ENCODE measurements around the gene HORMAD1.

Gene HORMAD1

GRCh38 chr1:150708595-150708994 is 12.1 kb downstream of the HORMAD1 start:
- POLR2A ChIA-PET: no interaction called here

GRCh38 chr1:150706091-150706490 is 14.6 kb downstream of the HORMAD1 start:
- no peaks in the 10 kb centered on the region for H3K9me3 ChIP-seq (ENCODE audit: control extremely low read depth in 1 of 5, control insufficient read depth in 4 of 5, insufficient read depth in 2 of 5, low read depth in 1 of 5, low read length in 4 of 5)
- DNase-seq: no peak
- POLR2A ChIA-PET: no interaction called here
- H3K27ac ChIP-seq (ENCODE audit: insufficient read depth in 1 of 2, low read depth in 1 of 2, low read length in 2 of 2, poor library complexity in 1 of 2, severe bottlenecking in 2 of 2): no peak overlapping the region
- H3K4me3 ChIP-seq (ENCODE audit: control insufficient read depth in 1 of 7, extremely low read depth in 1 of 7, insufficient read depth in 4 of 7, low read depth in 2 of 7, low read length in 6 of 7): no peak overlapping the region
- no peaks in the 10 kb centered on the region for H3K27me3 ChIP-seq (replicated peaks in 2 of 5; ENCODE audit: control insufficient read depth in 4 of 5, insufficient read depth in 5 of 5, low read length in 4 of 5)
- CTCF ChIA-PET: no interaction called here
- no peaks in the 10 kb centered on the region for H3K4me1 ChIP-seq (ENCODE audit: control extremely low read depth in 1 of 4, control insufficient read depth in 4 of 4, insufficient read depth in 4 of 4, low read length in 3 of 4)
- no peaks in the 10 kb centered on the region for H3K36me3 ChIP-seq (ENCODE audit: control insufficient read depth in 4 of 4, insufficient read depth in 4 of 4, low read length in 3 of 4)
- 100% methylated on average over 1 of the region's 1 CpG for WGBS (ENCODE audit: insufficient coverage)

More at GRCh38 chr1:150708595-150708994, 12.1 kb downstream of the HORMAD1 start:
- WGBS (ENCODE audit: insufficient coverage): no CpG with 5 or more reads among the region's 2 CpGs
- Histone ChIP-seq H3K4me3 (ENCODE audit: control insufficient read depth in 1 of 7, extremely low read depth in 1 of 7, insufficient read depth in 4 of 7, low read depth in 2 of 7, low read length in 6 of 7) (no peak overlapping the region), H3K36me3 (ENCODE audit: control insufficient read depth in 4 of 4, insufficient read depth in 4 of 4, low read length in 3 of 4) (no peaks in the 10 kb centered on the region), H3K4me1 (ENCODE audit: control extremely low read depth in 1 of 4, control insufficient read depth in 4 of 4, insufficient read depth in 4 of 4, low read length in 3 of 4) (no peaks in the 10 kb centered on the region), H3K27me3 (replicated peaks in 2 of 5; ENCODE audit: control insufficient read depth in 4 of 5, insufficient read depth in 5 of 5, low read length in 4 of 5) (no peaks in the 10 kb centered on the region), H3K27ac (ENCODE audit: insufficient read depth in 1 of 2, low read depth in 1 of 2, low read length in 2 of 2, poor library complexity in 1 of 2, severe bottlenecking in 2 of 2) (no peak overlapping the region), H3K9me3 (ENCODE audit: control extremely low read depth in 1 of 5, control insufficient read depth in 4 of 5, insufficient read depth in 2 of 5, low read depth in 1 of 5, low read length in 4 of 5) (no peaks in the 10 kb centered on the region)
- no peak for DNase-seq
- CTCF ChIA-PET: interaction anchor here (0.5 kb wide), 1 partner anchor 459 kb away, joined by 3 read pairs; no protein-coding TSS in a partner anchor

GRCh38 chr1:150703427-150703826 is 17.3 kb downstream of the HORMAD1 start:
- no peaks in the 10 kb centered on the region for H3K4me1 ChIP-seq (ENCODE audit: control extremely low read depth in 1 of 4, control insufficient read depth in 4 of 4, insufficient read depth in 4 of 4, low read length in 3 of 4)
- POLR2A ChIA-PET: no interaction called here

GRCh38 chr1:150696995-150697927 is 23.4 kb downstream of the HORMAD1 start, which contains the start of gene GOLPH3L:
Gene GOLPH3L, minus strand, starts transcription at chr1:150697154. Its CDS starts 2,316 bp downstream, at chr1:150694838.
- Histone ChIP-seq H3K4me1 (ENCODE audit: control extremely low read depth in 1 of 4, control insufficient read depth in 4 of 4, insufficient read depth in 4 of 4, low read length in 3 of 4) (peaks cover 0 to 16% (median 7%) of the 10 kb centered on the region in 4 experiments), H3K4me3 (ENCODE audit: control insufficient read depth in 1 of 7, extremely low read depth in 1 of 7, insufficient read depth in 4 of 7, low read depth in 2 of 7, low read length in 6 of 7) (peak within 1 kb of the TSS; percentile 60 to 99 (median 93)), H3K27me3 (replicated peaks in 2 of 5; ENCODE audit: control insufficient read depth in 4 of 5, insufficient read depth in 5 of 5, low read length in 4 of 5) (no peaks in the 10 kb centered on the region), H3K27ac (ENCODE audit: insufficient read depth in 1 of 2, low read depth in 1 of 2, low read length in 2 of 2, poor library complexity in 1 of 2, severe bottlenecking in 2 of 2) (peak within 1 kb of the TSS; percentile 88 to 93), H3K9me3 (ENCODE audit: control extremely low read depth in 1 of 5, control insufficient read depth in 4 of 5, insufficient read depth in 2 of 5, low read depth in 1 of 5, low read length in 4 of 5) (no peaks in the 10 kb centered on the region), H3K36me3 (ENCODE audit: control insufficient read depth in 4 of 4, insufficient read depth in 4 of 4, low read length in 3 of 4) (peaks cover 3 to 20% (median 11%) of the 10 kb centered on the region in 4 experiments)
- POLR2A ChIA-PET: interaction anchor here (0.5 to 0.7 kb wide), 2 partner anchors 11 to 140 kb away, joined by 3 read pairs; no protein-coding TSS in a partner anchor
- 0% methylated on average over 6 of the region's 18 CpGs for whole genome bisulfite sequencing (ENCODE audit: insufficient coverage)
- DNase-seq: peak; percentile 98 to 99 (median 98)
- CTCF ChIA-PET: interaction anchor here (0.6 to 1.9 kb wide), 7 partner anchors 11 to 535 kb away, joined by 3 to 6 read pairs (median 4); partner anchors contain the start of gene CTSS

More at GRCh38 chr1:150703427-150703826, 17.3 kb downstream of the HORMAD1 start:
- Histone ChIP-seq H3K36me3 (ENCODE audit: control insufficient read depth in 4 of 4, insufficient read depth in 4 of 4, low read length in 3 of 4) (no peaks in the 10 kb centered on the region), H3K9me3 (ENCODE audit: control extremely low read depth in 1 of 5, control insufficient read depth in 4 of 5, insufficient read depth in 2 of 5, low read depth in 1 of 5, low read length in 4 of 5) (no peaks in the 10 kb centered on the region), H3K27ac (ENCODE audit: insufficient read depth in 1 of 2, low read depth in 1 of 2, low read length in 2 of 2, poor library complexity in 1 of 2, severe bottlenecking in 2 of 2) (no peak overlapping the region), H3K4me3 (ENCODE audit: control insufficient read depth in 1 of 7, extremely low read depth in 1 of 7, insufficient read depth in 4 of 7, low read depth in 2 of 7, low read length in 6 of 7) (no peak overlapping the region), H3K27me3 (replicated peaks in 2 of 5; ENCODE audit: control insufficient read depth in 4 of 5, insufficient read depth in 5 of 5, low read length in 4 of 5) (no peaks in the 10 kb centered on the region)
- CTCF ChIA-PET: no interaction called here
- DNase-seq: no peak

- WGBS (ENCODE audit: insufficient coverage): no CpG with 5 or more reads among the region's 6 CpGs
- peak in 2 of 3 donors; percentile 10 to 12 for DNase-seq
- CTCF ChIA-PET: interaction anchor here (1.0 to 1.9 kb wide), 7 partner anchors 10 to 534 kb away, joined by 3 to 6 read pairs (median 3); partner anchors contain the start of gene CTSS
These were observed 24.1 kb downstream of the HORMAD1 start for GRCh38 chr1:150696590-150696989.

GRCh38 chr1:150696162-150696561 is 24.5 kb downstream of the HORMAD1 start:
- H3K27me3 ChIP-seq (replicated peaks in 2 of 5; ENCODE audit: control insufficient read depth in 4 of 5, insufficient read depth in 5 of 5, low read length in 4 of 5): no peaks in the 10 kb centered on the region
- no peak for DNase-seq
- peak overlapping the region in 6 of 7 experiments; percentile 90 to 99 (median 94) for H3K4me3 ChIP-seq (ENCODE audit: control insufficient read depth in 1 of 7, extremely low read depth in 1 of 7, insufficient read depth in 4 of 7, low read depth in 2 of 7, low read length in 6 of 7)
- peaks cover 0 to 16% (median 7%) of the 10 kb centered on the region in 4 experiments for H3K4me1 ChIP-seq (ENCODE audit: control extremely low read depth in 1 of 4, control insufficient read depth in 4 of 4, insufficient read depth in 4 of 4, low read length in 3 of 4)
- CTCF ChIA-PET: interaction anchor here (1.0 to 1.9 kb wide), 3 partner anchors 10 to 534 kb away, joined by 3 to 6 read pairs (median 3); no protein-coding TSS in a partner anchor
- H3K36me3 ChIP-seq (ENCODE audit: control insufficient read depth in 4 of 4, insufficient read depth in 4 of 4, low read length in 3 of 4): peaks cover 4 to 25% (median 13%) of the 10 kb centered on the region in 4 experiments
- POLR2A ChIA-PET: no interaction called here
- peak overlapping the region in 1 of 2 experiments; percentile 93 for H3K27ac ChIP-seq (ENCODE audit: insufficient read depth in 1 of 2, low read depth in 1 of 2, low read length in 2 of 2, poor library complexity in 1 of 2, severe bottlenecking in 2 of 2)
- H3K9me3 ChIP-seq (ENCODE audit: control extremely low read depth in 1 of 5, control insufficient read depth in 4 of 5, insufficient read depth in 2 of 5, low read depth in 1 of 5, low read length in 4 of 5): no peaks in the 10 kb centered on the region
- no CpG with 5 or more reads among the region's 1 CpG for WGBS (ENCODE audit: insufficient coverage)

More at GRCh38 chr1:150696590-150696989, 24.1 kb downstream of the HORMAD1 start:
- Histone ChIP-seq H3K27ac (ENCODE audit: insufficient read depth in 1 of 2, low read depth in 1 of 2, low read length in 2 of 2, poor library complexity in 1 of 2, severe bottlenecking in 2 of 2) (peak overlapping the region; percentile 88 to 93), H3K4me1 (ENCODE audit: control extremely low read depth in 1 of 4, control insufficient read depth in 4 of 4, insufficient read depth in 4 of 4, low read length in 3 of 4) (peaks cover 0 to 16% (median 7%) of the 10 kb centered on the region in 4 experiments), H3K4me3 (ENCODE audit: control insufficient read depth in 1 of 7, extremely low read depth in 1 of 7, insufficient read depth in 4 of 7, low read depth in 2 of 7, low read length in 6 of 7) (peak overlapping the region; percentile 60 to 99 (median 93)), H3K9me3 (ENCODE audit: control extremely low read depth in 1 of 5, control insufficient read depth in 4 of 5, insufficient read depth in 2 of 5, low read depth in 1 of 5, low read length in 4 of 5) (no peaks in the 10 kb centered on the region), H3K27me3 (replicated peaks in 2 of 5; ENCODE audit: control insufficient read depth in 4 of 5, insufficient read depth in 5 of 5, low read length in 4 of 5) (no peaks in the 10 kb centered on the region), H3K36me3 (ENCODE audit: control insufficient read depth in 4 of 4, insufficient read depth in 4 of 4, low read length in 3 of 4) (peaks cover 4 to 22% (median 13%) of the 10 kb centered on the region in 4 experiments)
- POLR2A ChIA-PET: interaction anchor here (0.5 to 0.7 kb wide), 2 partner anchors 10 to 141 kb away, joined by 3 read pairs; no protein-coding TSS in a partner anchor
